Jurkat, Clone E6-1 (cell line): ENCODE measurements around the gene PDE12.
A peak's percentile ranks its signal among the peaks of the same experiment; 100 is the strongest.
"Not testable (repeated sequence)": the region's sequence is repeated elsewhere in the genome, so short reads cannot be mapped to it uniquely, and the experiment has no call there.

Source experiments
- DNase-seq: peaks from one replicate; pipeline ENCODE4 v3.0.0-alpha.2; 2011; ENCODE audit warnings: low read depth, low spot score
- H3K4me3 ChIP-seq: 2 replicates; pipeline ENCODE4 v1.5.1; 2011; ENCODE audit warnings: mild to moderate bottlenecking, low read length, control low read depth, moderate library complexity

Gene PDE12

GRCh38 chr3:57582474-57583168 lies 26.5 kb downstream of the PDE12 start:
- peak; percentile 36 for DNase-seq
- no peak overlapping the region for H3K4me3 ChIP-seq

- DNase-seq: no peak
- no peak overlapping the region for H3K4me3 ChIP-seq
Observed at GRCh38 chr3:57583544-57583943, 27.5 kb downstream of the PDE12 start.

GRCh38 chr3:57586778-57587177 lies 30.7 kb downstream of the PDE12 start:
- no peak overlapping the region for H3K4me3 ChIP-seq
- DNase-seq: no peak

- no peak overlapping the region for H3K4me3 ChIP-seq
Observed at GRCh38 chr3:57587905-57588304, 31.8 kb downstream of the PDE12 start.

GRCh38 chr3:57592306-57592705 lies 36.2 kb downstream of the PDE12 start:
- no peak for DNase-seq
- no peak overlapping the region for H3K4me3 ChIP-seq

More at GRCh38 chr3:57587905-57588304, 31.8 kb downstream of the PDE12 start:
- DNase-seq: no peak

GRCh38 chr3:57594144-57594543 lies 38.1 kb downstream of the PDE12 start:
- no peak for DNase-seq
- no peak overlapping the region for H3K4me3 ChIP-seq

GRCh38 chr3:57594576-57594975 lies 38.5 kb downstream of the PDE12 start:
- DNase-seq: no peak
- H3K4me3 ChIP-seq: no peak overlapping the region

- H3K4me3 ChIP-seq: peak overlapping the region; percentile 99
- DNase-seq: peak; percentile 17
Observed at GRCh38 chr3:57596495-57597126, 40.5 kb downstream of the PDE12 start.

- H3K4me3 ChIP-seq: peak within 1 kb of the TSS; percentile 99
- DNase-seq: peak; percentile 99
Observed at GRCh38 chr3:57597127-57597923, 41.3 kb downstream of the PDE12 start, which contains the start of gene ARF4. ARF4 (minus strand) TSS chr3:57597344; CDS start chr3:57597140, 204 bp downstream.

GRCh38 chr3:57598765-57599360 lies 42.8 kb downstream of the PDE12 start:
- DNase-seq: no peak

GRCh38 chr3:57600195-57600594 lies 44.1 kb downstream of the PDE12 start:
- no peak overlapping the region for H3K4me3 ChIP-seq
- DNase-seq: no peak

More at GRCh38 chr3:57598765-57599360, 42.8 kb downstream of the PDE12 start:
- peak overlapping the region; percentile 84 for H3K4me3 ChIP-seq

- DNase-seq: no peak
- H3K4me3 ChIP-seq: no peak overlapping the region
Observed at GRCh38 chr3:57604971-57605370, 48.9 kb downstream of the PDE12 start.

- no peak overlapping the region for H3K4me3 ChIP-seq
- DNase-seq: no peak
Observed at GRCh38 chr3:57605683-57606082, 49.6 kb downstream of the PDE12 start.

GRCh38 chr3:57611870-57612269 lies 55.8 kb downstream of the PDE12 start:
- not testable (repeated sequence) for DNase-seq, H3K4me3 ChIP-seq

GRCh38 chr3:57616233-57616632 lies 60.2 kb downstream of the PDE12 start:
- DNase-seq: no peak
- no peak overlapping the region for H3K4me3 ChIP-seq
